Endothelial cell of umbilical vein (primary cell): ENCODE data around the gene PRDM16. TPM values are rescaled to one million over a fixed set of nuclear protein-coding genes. Genes with fewer than 3 reads are reported as not detected.
A peak's percentile ranks its signal among the peaks of the same experiment; 100 is the strongest.

Source experiments
- BruUV-seq: library from RNA; stranded (reverse); fragments of 400-500 nt; replicated peaks from 2 replicates; lab custom pipeline; 2021; lab: Mats Ljungman, UMichigan
- CTCF ChIA-PET: fragments of 300-600, 350-600 bp; sonication (Branson Sonifier 250); formaldehyde crosslinking; loops from one replicate; lab custom pipeline; 2021; ENCODE audit warnings: antibody characterized with exemption, inconsistent platforms; lab: Charles Lee
- POLR2A ChIA-PET: fragments of 300-600, 350-600 bp; sonication (Branson Sonifier 250); formaldehyde crosslinking; loops from one replicate; lab custom pipeline; 2021; ENCODE audit warnings: antibody characterized with exemption, inconsistent platforms; lab: Charles Lee
- DNase-seq: peaks from one replicate; pipeline ENCODE4 v3.0.0-alpha.2; 2011; ENCODE audit warnings: low read depth, low spot score
- FAIRE-seq: peaks from 2 replicates; lab custom pipeline; 2011; peaks lifted over from hg19 to GRCh38; lab: Jason Lieb, UNC
- H2AFZ ChIP-seq: 2 replicates; pipeline ENCODE4 v1.6.0; 2012; ENCODE audit warnings: low read depth, low read length, control low read depth, inconsistent platforms
- H3K27ac ChIP-seq: 2 replicates; pipeline ENCODE4 v1.5.1; 2011; ENCODE audit warnings: low read depth, mild to moderate bottlenecking, control low read depth, low read length, moderate library complexity; ENCODE audit not compliant: insufficient read depth
- H3K27me3 ChIP-seq, 2 experiments: 2 replicates each; pipeline versions ENCODE4 v1.6.0 to v1.6.1; 2011; ENCODE audit warnings: low read length in 2 of 2, mixed read lengths in 1 of 2; ENCODE audit not compliant: control insufficient read depth in 2 of 2, insufficient read depth in 2 of 2
- H3K36me3 ChIP-seq, 2 experiments: 2 replicates in 1 of 2; 3 replicates in 1 of 2; pipeline ENCODE4 v1.5.1; 2011; ENCODE audit warnings: low read length in 2 of 2, mild to moderate bottlenecking in 1 of 2, moderate library complexity in 1 of 2; ENCODE audit not compliant: control insufficient read depth in 2 of 2, insufficient read depth in 2 of 2; ENCODE audit errors: extremely low read depth in 1 of 2
- H3K4me1 ChIP-seq: 3 replicates; pipeline ENCODE4 v1.5.1; 2011; ENCODE audit warnings: mild to moderate bottlenecking, low read length; ENCODE audit not compliant: control insufficient read depth, insufficient read depth; ENCODE audit errors: extremely low read depth
- H3K4me2 ChIP-seq: 2 replicates; pipeline ENCODE4 v1.6.1; 2011; ENCODE audit warnings: low read length, control low read depth, mixed read lengths; ENCODE audit not compliant: insufficient read depth
- H3K4me3 ChIP-seq, 3 experiments: fragments of 200-600 bp in 1 of 3; sonication (generic), shearing (Covaris generic) in 1 of 3; replicated peaks in 1 of 3; 2 replicates each; pipeline ENCODE4 v1.5.1; 2011 to 2016; ENCODE audit warnings: control low read depth in 3 of 3, low read length in 3 of 3, mild to moderate bottlenecking in 2 of 3, inconsistent platforms in 1 of 3, low read depth in 1 of 3, moderate library complexity in 1 of 3; ENCODE audit not compliant: insufficient read depth in 1 of 3
- H3K79me2 ChIP-seq: 2 replicates; pipeline ENCODE4 v1.6.0; 2012; ENCODE audit warnings: low read length, inconsistent platforms; ENCODE audit not compliant: control insufficient read depth, insufficient read depth
- H3K9ac ChIP-seq: replicated peaks from 2 replicates; pipeline ENCODE3; 2011; ENCODE audit warnings: low read length, control low read depth; ENCODE audit not compliant: insufficient read depth; ENCODE audit errors: extremely low read depth
- H3K9me1 ChIP-seq: replicated peaks from 3 replicates; pipeline ENCODE4 v1.6.0; 2011; ENCODE audit warnings: mild to moderate bottlenecking, low read length; ENCODE audit not compliant: control insufficient read depth, insufficient read depth; ENCODE audit errors: extremely low read depth
- H3K9me3 ChIP-seq: replicated peaks from 2 replicates; pipeline ENCODE4 v1.5.1; 2012; ENCODE audit warnings: low read length, inconsistent platforms; ENCODE audit not compliant: control insufficient read depth, insufficient read depth
- H4K20me1 ChIP-seq: replicated peaks from 2 replicates; pipeline ENCODE3; 2011; ENCODE audit warnings: mild to moderate bottlenecking, low read length; ENCODE audit not compliant: control insufficient read depth, insufficient read depth; ENCODE audit errors: extremely low read depth
- CTCF ChIP-seq, 2 donors: IDR thresholded peaks; 1 replicate in 1 of 2; 2 replicates in 1 of 2; pipeline ENCODE4 v1.5.1; 2011; ENCODE audit warnings: low read length in 2 of 2, mild to moderate bottlenecking in 2 of 2, moderate library complexity in 2 of 2, control low read depth in 1 of 2, inconsistent platforms in 1 of 2, low read depth in 1 of 2; ENCODE audit not compliant: insufficient read depth in 1 of 2; ENCODE audit errors: extremely low read depth in 1 of 2
- EZH2 ChIP-seq: IDR thresholded peaks from 2 replicates; pipeline ENCODE4 v1.6.1; 2012; ENCODE audit warnings: borderline replicate concordance, low read depth, mild to moderate bottlenecking, moderate library complexity, low read length, inconsistent platforms; ENCODE audit not compliant: severe bottlenecking
- MYC ChIP-seq: IDR thresholded peaks from one replicate; pipeline ENCODE4 v1.6.1; 2011; ENCODE audit warnings: mild to moderate bottlenecking, low read depth, low read length
- dilution Hi-C: fragments of 300-500 bp; cut with MboI; formaldehyde crosslinking; loops from one replicate; pipeline ENCODE4 v1.15.0; 2019; ENCODE audit warnings: low sequenced_read_pairs; ENCODE audit not compliant: extremely low pct_ligation_motif_present
- intact Hi-C: fragments of 100-400 bp; cut with micrococcal nuclease; formaldehyde crosslinking; loops from one replicate; pipeline ENCODE4 v1.10.0; 2022
- polyA plus RNA-seq, 4 experiments: library from polyadenylated mRNA; depleted of rRNA in 3 of 4; stranded (reverse) in 3 of 4; unstranded in 1 of 4; fragments of >200 nt; gene quantifications; 2 replicates each; pipeline versions ENCODE4 v1.2.1 to v1.2.3, GENCODE V29; 2011 to 2012; ENCODE audit warnings: missing spikeins in 1 of 4
- total RNA-seq: library from RNA; stranded (reverse); gene quantifications from 2 replicates; pipeline ENCODE4 v1.2.3, GENCODE V29; 2021

The PRDM16 gene
- total and polyA plus RNA-seq, 2 donors (not counting 3 experiments of a cell fraction or from before 2014, with no cell fraction given) = not detected

DNA sequence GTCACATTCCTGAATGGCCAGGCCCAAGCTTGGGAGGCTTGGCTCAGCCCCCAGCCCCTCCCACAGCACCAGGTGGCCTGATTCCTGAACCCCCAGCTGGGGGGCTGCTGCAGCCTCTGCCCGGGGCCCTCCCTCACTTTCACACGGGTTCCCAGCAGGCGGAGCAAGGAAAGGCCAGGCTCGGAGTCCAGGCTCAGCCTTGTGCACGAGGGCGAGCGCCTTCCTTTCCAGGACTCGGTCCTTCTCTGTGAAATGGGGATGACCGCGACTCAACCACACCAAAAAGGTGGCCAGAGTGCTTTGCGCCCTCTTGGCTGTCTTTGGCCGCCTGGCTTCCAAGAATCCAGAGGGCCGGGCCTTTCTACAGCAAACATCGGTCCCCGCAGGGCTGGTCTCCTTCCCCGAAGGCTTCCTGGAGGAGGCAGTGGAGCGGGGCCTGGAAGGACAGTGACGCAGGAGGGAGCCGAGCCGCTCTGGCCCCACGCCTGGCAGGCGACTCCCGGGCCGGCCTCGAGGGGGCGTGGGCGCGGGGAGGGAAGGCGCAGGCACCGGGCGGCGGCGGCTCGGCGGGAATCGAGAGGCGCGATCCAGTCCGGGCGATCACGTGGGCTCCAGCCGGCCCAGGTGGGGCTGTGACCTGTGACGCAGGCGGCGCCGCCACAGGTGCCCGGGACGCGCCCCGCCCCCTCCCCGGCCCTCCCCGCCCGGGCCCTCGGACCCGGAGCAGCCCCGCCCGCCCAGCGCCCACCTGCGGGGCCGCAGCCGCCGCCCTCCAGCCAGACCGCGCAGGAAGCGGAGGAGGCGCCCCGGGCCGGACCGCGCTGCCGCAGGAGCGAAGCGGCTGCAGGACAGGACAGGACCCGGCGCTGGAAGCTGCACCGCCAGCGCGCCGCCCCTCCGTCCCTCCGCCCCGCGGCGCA is 385.1 kb downstream of the PRDM16 start, which contains the start of gene ARHGEF16:
Gene ARHGEF16 (plus strand): TSS at position 775 of the 920 bp plus-strand sequence. CDS start 8,420 bp downstream, outside the sequence.
- H3K27me3 ChIP-seq = peaks cover 0 to 3% of the 10 kb centered on the region in 2 experiments
- no peaks in the 10 kb centered on the region for H4K20me1 ChIP-seq
- DNase-seq (peak; percentile 32), FAIRE-seq (peak; percentile 43)
- ChIA-PET CTCF (interaction anchor here (1.0 to 4.4 kb wide), 19 partner anchors 10 to 350 kb away, joined by 3 to 139 read pairs (median 10); partner anchors contain the start of genes LRRC47 and TPRG1L), POLR2A (no interaction called here)
- H3K4me1 ChIP-seq = no peaks in the 10 kb centered on the region
- no peaks in the 10 kb centered on the region for H3K36me3 ChIP-seq
- intact Hi-C loops (loop anchor here (1.0 to 5.0 kb wide), 5 partner anchors 17 to 348 kb away; no protein-coding TSS in a partner anchor), dilution Hi-C loops (no loop called here)
- peak within 1 kb of the TSS in 2 of 3 experiments; percentile 17 to 30 for H3K4me3 ChIP-seq
- TF ChIP-seq MYC (no peak), CTCF (IDR thresholded peaks at IDR 0.05; ENCODE audit: extremely low read depth in 1 of 2, insufficient read depth in 1 of 2, low read depth in 1 of 2, low read length in 2 of 2) (peak; percentile 48 to 55), EZH2 (peak; percentile 53)
- no peaks in the 10 kb centered on the region for H3K9me1 ChIP-seq
- H3K4me2 ChIP-seq = no peak within 1 kb of the TSS
- no peak within 1 kb of the TSS for H3K27ac ChIP-seq
- no TSS peak for BruUV-seq
- H3K9ac ChIP-seq = no peak within 1 kb of the TSS
- no peaks in the 10 kb centered on the region for H3K79me2 ChIP-seq
- H3K9me3 ChIP-seq = no peaks in the 10 kb centered on the region
- no peak within 1 kb of the TSS for H2AFZ ChIP-seq
